GM18951 (cell line): ENCODE measurements around the gene GALNT16.
"Not testable (repeated sequence)": the region's sequence is repeated elsewhere in the genome, so short reads cannot be mapped to it uniquely, and the experiment has no call there.

ENCODE experiments used
- POLR2A ChIP-seq: IDR thresholded peaks from 4 replicates; pipeline ENCODE4 v1.6.1; 2011; ENCODE audit warnings: mild to moderate bottlenecking; ENCODE audit not compliant: insufficient read length, insufficient read depth; ENCODE audit errors: extremely low read depth
- in situ Hi-C: fragments of 300-500 bp; cut with MboI; formaldehyde crosslinking; loops from one replicate; pipeline ENCODE4 v1.12.0; 2022; ENCODE audit warnings: low sequenced_read_pairs, mixed read lengths, inconsistent platforms; ENCODE audit not compliant: unreplicated experiment

GALNT16 gene

GRCh38 chr14:69259527-69260189 lies at the start of gene GALNT16:
Gene GALNT16, plus strand, starts transcription at chr14:69260158. Its CDS starts 133 bp downstream, at chr14:69260291.
- in situ Hi-C loops, result loop anchor here (10.0 kb wide), 1 partner anchor 205 kb away; no protein-coding TSS in a partner anchor
- no peak for TF ChIP-seq POLR2A

DNA sequence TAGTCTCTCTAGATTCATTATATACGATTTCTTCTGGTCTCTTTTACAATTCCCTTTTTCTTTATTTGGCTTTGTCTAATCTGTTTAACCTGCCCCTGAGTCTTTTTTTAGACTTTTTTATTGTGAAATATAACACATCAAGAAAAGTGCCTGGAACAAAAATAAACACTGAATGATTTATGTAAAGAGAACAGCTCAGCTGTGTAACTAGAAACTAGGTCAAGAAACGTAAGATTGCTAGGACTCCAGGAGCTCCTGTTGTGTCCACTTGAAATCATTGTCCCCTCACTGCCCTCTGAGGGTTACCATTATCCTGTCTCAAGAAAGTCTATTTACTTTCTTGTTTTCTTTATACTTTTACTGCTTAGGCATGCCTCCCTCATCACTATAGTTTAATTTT lies 45.6 kb upstream of the GALNT16 start:
- TF ChIP-seq POLR2A, result no peak

GRCh38 chr14:69217663-69218062 lies 42.3 kb upstream of the GALNT16 start:
- in situ Hi-C loops, result not testable (repeated sequence)

More for the DNA sequence above, 45.6 kb upstream of the GALNT16 start:
- in situ Hi-C loops, result no loop called here

GRCh38 chr14:69224946-69225345 lies 35.0 kb upstream of the GALNT16 start:
- in situ Hi-C loops, result loop anchor here (25.0 kb wide), 1 partner anchor 512 kb away; no protein-coding TSS in a partner anchor
- no peak for TF ChIP-seq POLR2A

DNA sequence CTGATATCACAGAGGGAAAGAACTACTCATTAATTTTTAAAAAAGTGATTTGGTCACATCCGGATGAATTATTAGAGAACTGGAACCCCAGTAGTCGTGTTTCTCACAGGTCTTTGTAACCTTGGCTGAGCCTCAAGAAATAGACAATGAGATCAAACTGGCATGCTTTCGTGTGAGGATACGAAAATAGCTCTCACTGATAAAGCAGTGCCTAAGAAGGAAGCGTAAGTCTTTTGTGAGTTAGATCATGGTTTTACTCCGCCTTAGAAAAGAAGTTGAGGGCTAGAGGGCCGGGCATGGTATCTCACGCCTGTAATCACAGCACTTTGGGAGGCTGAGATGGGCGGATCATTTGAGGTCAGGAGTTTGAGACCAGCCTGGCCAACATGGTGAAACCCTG lies 33.8 kb upstream of the GALNT16 start:
- in situ Hi-C loops, result loop anchor here (25.0 kb wide), 1 partner anchor 511 kb away; no protein-coding TSS in a partner anchor
- TF ChIP-seq POLR2A, result no peak

DNA sequence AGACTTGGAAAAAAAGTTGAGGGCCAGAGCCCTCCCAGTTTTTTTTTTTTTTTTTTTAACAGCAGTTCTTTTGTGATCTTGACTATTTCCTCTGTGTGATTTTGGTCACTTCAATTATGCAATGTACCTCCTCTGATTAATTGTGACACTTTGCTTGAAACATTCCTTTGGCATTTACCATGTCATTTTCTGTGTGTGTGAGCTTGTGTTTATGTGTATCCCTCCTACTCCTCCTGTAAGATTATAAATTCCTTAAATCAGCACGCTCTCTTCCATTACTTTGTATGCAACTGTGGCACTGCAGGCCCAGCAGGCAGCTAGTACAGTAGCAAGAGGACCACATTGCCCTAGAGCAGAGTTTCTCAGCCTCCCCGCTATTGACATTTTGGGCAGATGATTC lies 33.2 kb upstream of the GALNT16 start:
- in situ Hi-C loops, result loop anchor here (25.0 kb wide), 1 partner anchor 511 kb away; no protein-coding TSS in a partner anchor
- TF ChIP-seq POLR2A, result no peak

DNA sequence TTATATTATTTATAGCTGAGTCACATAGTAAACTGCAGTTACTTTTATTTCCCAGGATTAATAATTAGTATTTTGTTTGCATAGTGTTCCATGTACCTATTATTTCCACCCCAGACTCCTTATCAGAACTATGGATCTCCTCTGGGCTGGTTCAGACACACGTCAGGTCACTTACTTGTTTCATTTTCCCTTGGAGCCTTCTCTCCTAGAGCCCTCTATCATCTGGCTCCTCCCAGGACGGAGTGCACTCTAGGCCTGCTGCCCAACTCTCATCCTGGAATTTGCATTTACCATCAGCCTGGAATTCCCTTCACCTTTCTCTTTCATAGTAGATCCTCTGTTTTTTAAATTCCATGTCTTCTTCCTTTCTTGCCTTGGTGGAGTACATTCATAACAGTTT lies 28.5 kb upstream of the GALNT16 start:
- TF ChIP-seq POLR2A, result no peak
- in situ Hi-C loops, result loop anchor here (25.0 kb wide), 1 partner anchor 506 kb away; no protein-coding TSS in a partner anchor

DNA sequence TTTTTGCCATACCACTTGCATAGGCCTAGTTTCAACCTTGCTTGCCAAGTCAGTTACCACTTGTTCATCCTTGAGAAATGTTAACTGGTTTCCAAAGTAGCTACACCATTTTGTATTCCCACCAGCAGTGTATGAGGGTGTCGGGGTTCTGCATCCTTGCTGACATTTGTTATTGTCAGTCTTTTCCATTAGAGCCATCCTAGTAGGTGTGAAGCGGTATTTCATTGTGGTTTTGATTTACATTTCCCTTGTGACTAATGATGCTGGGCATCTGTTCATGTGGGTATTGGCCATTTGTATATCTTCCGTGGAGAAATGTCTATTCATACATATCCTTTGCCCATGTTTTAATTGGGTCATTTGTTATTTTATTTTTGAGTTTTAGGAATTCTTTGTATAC lies 27.6 kb upstream of the GALNT16 start:
- TF ChIP-seq POLR2A, result no peak
- in situ Hi-C loops, result loop anchor here (25.0 kb wide), 1 partner anchor 505 kb away; no protein-coding TSS in a partner anchor

DNA sequence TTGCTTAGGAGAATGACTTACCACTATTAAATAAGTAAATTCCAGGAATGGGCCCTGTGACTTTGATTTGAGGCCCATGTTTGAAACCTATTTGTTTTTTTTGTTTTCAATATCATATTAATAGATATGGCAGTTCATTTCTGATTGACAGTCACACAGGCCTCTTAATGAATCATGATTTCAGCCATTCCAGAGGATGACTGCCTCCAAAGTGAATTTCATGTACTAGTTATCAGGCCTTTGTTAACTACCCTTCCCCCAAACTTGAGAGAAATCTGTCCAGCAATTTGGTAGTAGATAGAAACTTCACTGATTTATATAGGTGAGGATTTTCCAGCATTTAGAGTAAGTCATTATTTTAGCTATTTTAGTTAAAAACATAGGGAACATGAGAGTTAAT lies 25.9 kb upstream of the GALNT16 start:
- in situ Hi-C loops, result loop anchor here (25.0 kb wide), 1 partner anchor 503 kb away; no protein-coding TSS in a partner anchor
- no peak for TF ChIP-seq POLR2A

GRCh38 chr14:69235708-69236107 lies 24.2 kb upstream of the GALNT16 start:
- in situ Hi-C loops, result loop anchor here (25.0 kb wide), 1 partner anchor 502 kb away; no protein-coding TSS in a partner anchor
- TF ChIP-seq POLR2A, result no peak

GRCh38 chr14:69237142-69237541 lies 22.8 kb upstream of the GALNT16 start:
- in situ Hi-C loops, result loop anchor here (25.0 kb wide), 1 partner anchor 500 kb away; no protein-coding TSS in a partner anchor
- TF ChIP-seq POLR2A, result no peak

DNA sequence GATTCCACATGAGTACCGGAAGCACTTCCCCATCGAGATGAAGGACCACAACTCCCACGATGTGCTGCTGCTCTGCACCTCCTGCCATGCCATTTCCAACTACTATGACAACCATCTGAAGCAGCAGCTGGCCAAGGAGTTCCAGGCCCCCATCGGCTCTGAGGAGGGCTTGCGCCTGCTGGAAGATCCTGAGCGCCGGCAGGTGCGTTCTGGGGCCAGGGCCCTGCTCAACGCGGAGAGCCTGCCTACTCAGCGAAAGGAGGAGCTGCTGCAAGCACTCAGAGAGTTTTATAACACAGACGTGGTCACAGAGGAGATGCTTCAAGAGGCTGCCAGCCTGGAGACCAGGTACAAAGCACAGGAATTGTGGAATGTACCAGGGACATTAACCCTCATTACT lies 22.4 kb upstream of the GALNT16 start:
- in situ Hi-C loops, result loop anchor here (25.0 kb wide), 1 partner anchor 500 kb away; no protein-coding TSS in a partner anchor
- no peak for TF ChIP-seq POLR2A

DNA sequence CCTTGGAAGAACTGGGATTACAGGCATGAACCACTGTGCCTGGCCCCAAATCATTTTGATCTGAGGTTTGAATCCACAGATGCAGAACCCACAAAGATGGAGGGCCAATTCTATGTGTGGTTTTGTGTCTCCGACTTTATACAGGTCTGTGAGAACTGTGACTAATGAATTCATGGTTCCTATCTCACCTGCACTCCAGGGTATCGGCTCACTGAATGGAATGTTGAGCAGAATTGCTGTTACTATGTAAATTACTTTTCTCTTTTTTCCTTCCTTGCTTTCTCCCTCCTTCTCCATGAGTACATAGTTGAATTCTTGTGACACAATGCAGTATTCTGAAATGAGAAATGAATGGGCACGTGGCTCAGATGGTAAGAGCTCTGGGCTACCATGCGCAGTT lies 21.1 kb upstream of the GALNT16 start:
- in situ Hi-C loops, result loop anchor here (25.0 kb wide), 1 partner anchor 498 kb away; no protein-coding TSS in a partner anchor
- no peak for TF ChIP-seq POLR2A
